ENCODE data around the gene LRP3.
"Not testable (repeated sequence)": the region's sequence is repeated elsewhere in the genome, so short reads cannot be mapped to it uniquely, and the experiment has no call there.

Gene LRP3

GRCh38 chr19:33202546-33203507 is 8.7 kb downstream of the LRP3 start:
- DNase-seq (ENCODE audit: low spot score), result no peak

GRCh38 chr19:33203529-33203928 is 9.4 kb downstream of the LRP3 start:
- no peak for DNase-seq (ENCODE audit: low spot score)

- no peak for DNase-seq (ENCODE audit: low spot score)
Observed at GRCh38 chr19:33204136-33204973, 10.2 kb downstream of the LRP3 start.

GRCh38 chr19:33205110-33205509 is 11.0 kb downstream of the LRP3 start:
- no peak for DNase-seq (ENCODE audit: low spot score)

- no peak for DNase-seq (ENCODE audit: low spot score)
Observed at GRCh38 chr19:33205531-33206260, 11.6 kb downstream of the LRP3 start.

GRCh38 chr19:33206261-33207039 is 12.3 kb downstream of the LRP3 start:
- no peak for DNase-seq (ENCODE audit: low spot score)

- DNase-seq (ENCODE audit: low spot score), result no peak
Observed at GRCh38 chr19:33207040-33207620, 13.0 kb downstream of the LRP3 start.

- DNase-seq (ENCODE audit: low spot score), result no peak
Observed at GRCh38 chr19:33207903-33208302, 13.8 kb downstream of the LRP3 start.

GRCh38 chr19:33208371-33208895 is 14.3 kb downstream of the LRP3 start:
- no peak for DNase-seq (ENCODE audit: low spot score)

- DNase-seq (ENCODE audit: low spot score), result no peak
Observed at GRCh38 chr19:33208904-33209849, 15.0 kb downstream of the LRP3 start.

GRCh38 chr19:33209850-33210230 is 15.7 kb downstream of the LRP3 start:
- DNase-seq (ENCODE audit: low spot score), result not testable (repeated sequence)

- DNase-seq (ENCODE audit: low spot score), result no peak
Observed at GRCh38 chr19:33210266-33210940, 16.3 kb downstream of the LRP3 start.

GRCh38 chr19:33211794-33212435 is 17.8 kb downstream of the LRP3 start:
- DNase-seq (ENCODE audit: low spot score), result no peak

- DNase-seq (ENCODE audit: low spot score), result no peak
Observed at GRCh38 chr19:33212436-33213172, 18.5 kb downstream of the LRP3 start.

GRCh38 chr19:33214596-33214995 is 20.5 kb downstream of the LRP3 start:
- no peak for DNase-seq (ENCODE audit: low spot score)

- no peak for DNase-seq (ENCODE audit: low spot score)
Observed at GRCh38 chr19:33215438-33216197, 21.5 kb downstream of the LRP3 start.

- DNase-seq (ENCODE audit: low spot score), result no peak
Observed at GRCh38 chr19:33216198-33216830, 22.2 kb downstream of the LRP3 start.

Measured in RKO (cell line).